Left ventricle myocardium inferior (tissue), 1 donor: ENCODE data around the gene TBC1D5. TPM values are rescaled to one million over a fixed set of nuclear protein-coding genes. Genes with fewer than 3 reads are reported as not detected.

Experiments
- DNase-seq: peaks from one replicate; pipeline ENCODE4 v3.0.0-alpha.2; 2020
- H3K27ac ChIP-seq: fragments of 200-600 bp; replicated peaks from 2 replicates; pipeline ENCODE4 v1.8.0; 2021
- H3K27me3 ChIP-seq: fragments of 200-600 bp; 2 replicates; pipeline ENCODE4 v1.8.0; 2021; ENCODE audit warnings: low read depth
- H3K36me3 ChIP-seq: fragments of 200-600 bp; 2 replicates; pipeline ENCODE4 v1.8.0; 2021
- H3K4me1 ChIP-seq: fragments of 200-600 bp; 2 replicates; pipeline ENCODE4 v1.8.0; 2021
- H3K4me3 ChIP-seq: fragments of 200-600 bp; 2 replicates; pipeline ENCODE4 v1.8.0; 2021; ENCODE audit warnings: mild to moderate bottlenecking, moderate library complexity
- H3K9me3 ChIP-seq: fragments of 200-600 bp; replicated peaks from 2 replicates; pipeline ENCODE4 v1.8.0; 2021
- CTCF ChIP-seq: fragments of 200-600 bp; IDR thresholded peaks from 2 replicates; pipeline ENCODE4 v1.8.0; 2021; ENCODE audit warnings: antibody characterized with exemption, mild to moderate bottlenecking, borderline replicate concordance
- intact Hi-C: fragments of 100-400 bp; cut with micrococcal nuclease; formaldehyde crosslinking; loops from one replicate; pipeline ENCODE4 v1.11.0; 2022
- total RNA-seq: library from RNA; stranded (reverse); fragmentation: NEBNext Ultra II Directional; extraction: Animal tissue kit (Norgen Biotek cat#: 25700); gene quantifications from one replicate; pipeline ENCODE4 v1.2.1, GENCODE V29; 2021
- donor health status: DM: no; HTN: yes; CAD: no; lungs with severe emphysema.

The TBC1D5 gene
- total RNA-seq, 1 donor from 2014 or later: 26.9 TPM

GRCh38 chr3:17411157-17411877, 331.1 kb downstream of the TBC1D5 start:
- DNase-seq: no peak
- Histone ChIP-seq H3K36me3 (no peaks in the 10 kb centered on the region), H3K27me3 (no peaks in the 10 kb centered on the region), H3K9me3 (no peaks in the 10 kb centered on the region), H3K4me3 (no peak overlapping the region), H3K4me1 (no peaks in the 10 kb centered on the region), H3K27ac (no peak overlapping the region)
- intact Hi-C loops: no loop called here
- TF ChIP-seq CTCF: no peak

GRCh38 chr3:17407576-17407975, 334.9 kb downstream of the TBC1D5 start:
- Histone ChIP-seq H3K36me3 (peaks cover 20% of the 10 kb centered on the region), H3K4me1 (no peaks in the 10 kb centered on the region), H3K27ac (no peak overlapping the region), H3K4me3 (no peak overlapping the region), H3K9me3 (no peaks in the 10 kb centered on the region), H3K27me3 (no peaks in the 10 kb centered on the region)
- intact Hi-C loops: no loop called here
- no peak for TF ChIP-seq CTCF
- no peak for DNase-seq

GRCh38 chr3:17404548-17404947, 337.9 kb downstream of the TBC1D5 start:
- Histone ChIP-seq H3K27me3 (no peaks in the 10 kb centered on the region), H3K4me1 (no peaks in the 10 kb centered on the region), H3K4me3 (no peak overlapping the region), H3K36me3 (peaks cover 26% of the 10 kb centered on the region), H3K27ac (no peak overlapping the region), H3K9me3 (no peaks in the 10 kb centered on the region)
- no peak for TF ChIP-seq CTCF
- intact Hi-C loops: no loop called here
- DNase-seq: no peak

- intact Hi-C loops: no loop called here
- DNase-seq: no peak
- H3K4me1 ChIP-seq: no peaks in the 10 kb centered on the region
- H3K36me3 ChIP-seq: peaks cover 26% of the 10 kb centered on the region
- no peak overlapping the region for H3K4me3 ChIP-seq
- H3K27me3 ChIP-seq: no peaks in the 10 kb centered on the region
- no peaks in the 10 kb centered on the region for H3K9me3 ChIP-seq
- H3K27ac ChIP-seq: no peak overlapping the region
- TF ChIP-seq CTCF: no peak
Measured at GRCh38 chr3:17402442-17402841, 340.0 kb downstream of the TBC1D5 start.

- Histone ChIP-seq H3K9me3 (no peaks in the 10 kb centered on the region), H3K4me1 (no peaks in the 10 kb centered on the region), H3K36me3 (peaks cover 26% of the 10 kb centered on the region), H3K27ac (no peak overlapping the region), H3K4me3 (no peak overlapping the region), H3K27me3 (no peaks in the 10 kb centered on the region)
- DNase-seq: no peak
- TF ChIP-seq CTCF: no peak
- intact Hi-C loops: no loop called here
Measured at GRCh38 chr3:17401912-17402311, 340.5 kb downstream of the TBC1D5 start.
